Astrocyte (in vitro differentiated cells and primary cell): Measurements from ENCODE around the gene EMC7.

Experiments
- CTCF ChIP-seq: IDR thresholded peaks from 2 replicates; pipeline ENCODE4 v1.5.1; 2011; ENCODE audit warnings: low read depth, mild to moderate bottlenecking, inconsistent platforms, low read length, moderate library complexity; ENCODE audit not compliant: insufficient read depth
- EZH2 ChIP-seq: IDR thresholded peaks from 2 replicates; pipeline ENCODE4 v1.6.1; 2012; ENCODE audit warnings: mild to moderate bottlenecking, low read length, inconsistent platforms; ENCODE audit not compliant: insufficient read depth

- no peak for TF ChIP-seq CTCF
- no peak for TF ChIP-seq EZH2
Measured at GRCh38 chr15:34039790-34040113, 61.9 kb downstream of the EMC7 start.
